Uterus (tissue), 2 donors: ENCODE measurements around the gene ALG14.

Source experiments
- CTCF ChIP-seq, 4 experiments: fragments of 200-600 bp in 2 of 4; fragments of 450-650 bp in 2 of 4; sonication (generic) in 2 of 4; IDR thresholded peaks; one replicate each; pipeline ENCODE4 v1.5.1; 2016 to 2019; ENCODE audit warnings: antibody characterized with exemption in 4 of 4, mild to moderate bottlenecking in 2 of 4, moderate library complexity in 1 of 4
- POLR2A ChIP-seq, 2 donors: fragments of 450-650 bp; IDR thresholded peaks; one replicate each; pipeline ENCODE4 v1.6.1; 2016; ENCODE audit warnings: antibody characterized with exemption in 2 of 2, mild to moderate bottlenecking in 1 of 2, moderate library complexity in 1 of 2

DNA sequence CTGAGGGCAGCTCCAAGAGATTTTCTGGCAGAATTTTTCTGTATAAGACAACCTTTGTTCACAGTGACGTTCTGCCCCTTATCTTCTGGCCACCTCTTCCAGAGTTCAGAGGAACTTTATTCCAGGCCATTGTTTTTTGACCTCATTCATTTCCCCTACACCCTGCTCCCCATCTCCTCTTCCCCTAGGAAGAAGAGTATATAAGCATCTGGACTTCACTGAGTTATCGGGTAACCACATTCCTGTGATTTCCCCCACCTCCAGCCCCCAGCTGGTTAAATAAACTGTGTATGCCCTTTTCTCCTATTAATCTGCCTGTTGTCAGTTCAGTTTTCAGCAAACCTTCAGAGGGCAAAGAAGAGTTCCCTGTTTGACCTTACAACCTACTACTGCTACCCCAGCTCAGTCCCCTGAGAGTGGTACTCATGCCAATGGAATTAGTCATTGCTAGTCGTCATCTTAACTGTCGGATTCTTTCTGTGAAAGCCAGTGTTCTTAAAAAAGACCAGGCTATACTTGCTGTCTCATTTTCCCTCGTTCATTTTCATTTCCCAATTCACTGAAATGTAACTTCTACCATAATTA lies 14.3 kb upstream of the ALG14 start:
- TF ChIP-seq CTCF (IDR thresholded peaks at IDR 0.05), result no peak
- no peak for TF ChIP-seq POLR2A (IDR thresholded peaks at IDR 0.05)
